Camera-type eye (tissue), 1 donor: Measurements from ENCODE around the gene GPR156. TPM values are rescaled to one million over a fixed set of nuclear protein-coding genes. Genes with fewer than 3 reads are reported as not detected.

Experiments used
- total RNA-seq: library from RNA; depleted of rRNA; stranded (reverse); fragments of >200 nt; gene quantifications from one replicate; pipeline ENCODE4 v1.2.3, GENCODE V29; 2014

Gene GPR156
- total RNA-seq = 3.8 TPM

GRCh38 chr3:120284747-120285507 is at the start of gene GPR156:
Gene GPR156, minus strand, starts transcription at chr3:120285222. Its CDS starts 41,124 bp downstream, at chr3:120244098.

Other genes with a start within 250 kb of the GPR156 start
- gene GSK3B, start 190.8 kb downstream of the GPR156 start, total RNA-seq = 91.6 TPM
- gene LRRC58, start 64.1 kb upstream of the GPR156 start, total RNA-seq = 51.2 TPM
- 786 TPM for gene FSTL1, start 165.8 kb upstream of the GPR156 start, total RNA-seq